ENCODE data around the gene TNIK.

TNIK gene

DNA sequence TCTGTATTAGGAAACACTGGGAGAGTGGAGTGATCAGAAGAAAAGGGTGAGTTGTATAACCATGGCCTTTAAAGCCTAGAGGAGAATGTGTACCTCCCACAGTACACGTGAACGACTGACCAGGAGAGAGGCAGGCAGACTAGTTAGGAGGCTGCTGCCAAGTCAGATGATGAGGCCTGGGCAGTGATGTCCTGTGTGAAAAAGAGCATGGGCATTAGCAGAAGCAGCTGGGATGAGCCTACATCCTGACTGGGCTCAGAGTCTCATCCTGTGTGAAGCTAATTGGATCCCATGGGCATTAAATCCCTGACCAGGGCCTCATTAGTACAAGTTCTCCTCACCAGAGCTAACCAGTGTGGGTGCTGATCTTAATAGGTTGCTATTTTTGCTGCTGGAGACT, 344.5 kb downstream of the TNIK start:
- no peak for DNase-seq

DNA sequence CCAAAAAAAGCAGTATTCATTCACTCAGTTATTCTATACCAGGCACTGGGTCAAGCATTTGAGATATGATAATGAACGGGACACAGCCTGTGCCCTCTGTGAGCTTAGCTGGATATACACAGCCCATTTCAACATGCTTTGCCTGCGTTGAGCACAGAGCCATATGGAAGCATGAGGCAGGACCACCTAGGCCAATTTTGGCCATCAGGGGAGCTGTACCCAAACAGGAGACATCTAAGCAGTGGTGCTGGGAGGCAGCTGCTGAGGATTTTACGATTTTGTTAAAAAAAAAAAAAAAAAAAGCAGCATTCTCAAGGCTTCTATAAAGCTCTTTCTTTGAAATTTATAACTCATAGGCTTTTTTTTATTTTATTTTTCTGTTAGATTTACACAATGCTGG, 346.5 kb downstream of the TNIK start:
- DNase-seq: no peak

DNA sequence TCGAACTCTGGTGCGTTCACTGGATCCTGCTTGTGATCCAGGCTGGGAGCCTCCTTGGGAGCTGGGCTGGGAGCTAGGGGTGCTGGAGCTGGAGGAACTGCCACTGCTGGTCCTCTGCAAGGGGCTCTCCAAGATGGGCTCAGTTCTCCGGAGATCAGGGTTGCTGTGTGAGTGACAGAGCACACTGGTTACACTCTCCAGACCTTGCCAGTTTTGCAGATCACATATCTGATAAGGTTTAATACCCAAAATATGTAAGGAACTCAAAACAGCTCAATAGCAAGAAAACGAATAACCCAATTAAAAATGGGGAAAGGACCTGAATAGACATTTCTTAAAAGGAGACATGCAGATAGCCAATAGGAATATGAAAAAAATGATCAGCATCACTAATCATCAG, 349.5 kb downstream of the TNIK start:
- DNase-seq: no peak

DNA sequence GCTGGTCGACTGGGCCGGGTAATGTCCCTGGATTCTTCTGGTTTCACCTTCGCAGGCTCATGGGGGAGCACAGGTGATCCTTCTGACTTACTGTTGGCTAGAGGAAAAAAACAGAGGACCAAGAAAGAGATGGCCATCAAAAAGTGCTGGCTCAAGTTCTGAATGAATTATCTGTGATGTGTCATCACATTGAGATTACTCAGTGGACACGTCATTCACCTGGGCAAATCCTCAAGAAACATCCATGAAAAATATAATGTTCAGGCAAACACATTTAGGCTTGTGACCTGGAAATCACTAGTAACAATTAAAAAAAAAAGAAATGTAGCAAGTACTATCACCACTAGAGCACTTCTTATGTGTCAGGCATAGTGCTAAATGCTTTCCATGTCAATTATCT, 352.1 kb downstream of the TNIK start:
- no peak for DNase-seq

DNA sequence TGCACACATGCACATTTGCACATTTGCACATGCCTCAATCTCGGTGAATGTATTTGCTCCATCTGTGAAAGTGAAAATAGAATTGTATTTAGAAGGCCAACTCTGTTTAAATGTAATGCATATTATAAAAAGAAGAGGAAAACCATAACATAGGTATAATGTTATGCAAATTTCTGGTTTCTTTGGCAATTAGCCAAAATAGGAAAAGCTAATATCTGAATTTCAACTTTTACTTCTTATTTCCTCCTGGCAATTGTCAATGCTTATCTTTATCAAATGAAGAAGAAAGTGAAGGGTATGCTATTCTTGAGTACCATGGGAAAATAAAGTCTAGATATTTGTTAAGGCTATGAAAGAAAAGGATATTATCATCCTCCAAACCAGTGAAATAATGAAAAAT, 357.0 kb downstream of the TNIK start:
- DNase-seq: no peak

DNA sequence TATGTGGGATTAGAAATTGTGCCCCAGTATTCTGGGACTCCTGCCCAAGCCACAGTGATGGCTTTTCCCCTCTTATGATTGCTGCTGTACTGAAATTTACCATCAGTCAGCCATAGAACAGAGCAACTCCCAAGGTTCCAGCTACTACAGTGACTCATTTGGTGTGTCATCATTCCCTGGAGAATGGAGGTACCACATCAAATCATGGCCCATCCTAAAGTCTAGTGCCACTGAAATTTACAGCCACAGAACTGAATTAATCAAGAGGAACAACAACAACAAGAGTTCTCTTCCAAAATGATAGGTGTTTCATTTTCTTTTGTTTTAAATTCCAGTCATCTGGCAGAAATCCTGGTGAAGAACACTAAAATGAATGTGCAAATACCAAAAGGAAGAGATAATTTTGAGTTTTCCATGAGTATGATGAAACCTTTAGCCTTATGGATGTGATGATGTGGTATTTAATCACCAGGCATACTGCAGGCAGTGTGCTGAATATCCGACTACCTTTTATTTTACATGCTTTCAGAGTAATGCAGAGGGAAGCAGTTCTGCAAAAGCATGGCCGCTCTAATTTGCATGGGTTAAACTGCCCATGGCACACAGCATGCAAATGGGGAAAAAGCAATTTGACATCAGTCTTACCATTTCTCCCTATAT, 358.1 kb downstream of the TNIK start:
- DNase-seq: no peak

DNA sequence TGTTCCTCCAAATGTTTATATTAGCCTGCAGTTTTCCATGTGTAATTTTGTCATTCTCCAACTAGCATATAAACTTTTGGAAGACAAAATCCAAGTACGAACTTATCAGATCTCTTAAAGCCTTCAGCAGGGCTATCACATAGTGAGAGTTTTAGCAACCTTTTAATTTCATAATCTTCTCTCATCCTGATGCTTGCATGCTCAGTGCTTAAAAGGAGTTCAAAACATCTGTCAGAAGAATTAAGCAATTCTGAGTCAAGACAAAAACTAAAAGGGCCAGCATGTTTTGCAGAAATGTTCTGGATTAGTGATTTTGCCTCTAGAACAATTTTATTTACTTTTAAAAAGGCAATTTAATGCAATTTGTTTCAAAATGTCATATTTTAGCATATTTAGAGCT, 360.3 kb downstream of the TNIK start:
- DNase-seq: no peak

DNA sequence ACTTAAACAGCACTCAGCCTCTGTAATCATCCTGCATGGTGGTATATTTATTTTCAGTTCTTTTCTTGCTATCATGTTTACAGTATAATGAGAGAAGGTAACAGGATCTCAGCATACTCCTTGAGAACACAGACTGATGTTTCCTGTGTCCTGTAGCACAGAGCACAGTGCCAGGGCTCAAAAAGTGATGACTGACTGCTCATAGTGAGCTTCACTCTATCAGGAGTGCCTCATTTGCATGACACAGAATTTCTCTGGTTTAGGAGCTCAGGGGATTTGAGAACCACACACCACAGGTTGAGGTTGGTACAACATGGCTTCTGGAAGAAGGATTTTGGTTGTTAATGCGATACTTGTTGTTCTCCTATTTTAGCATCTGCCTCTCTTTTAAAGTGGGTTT, 365.1 kb downstream of the TNIK start:
- peak; percentile 42 for DNase-seq

DNA sequence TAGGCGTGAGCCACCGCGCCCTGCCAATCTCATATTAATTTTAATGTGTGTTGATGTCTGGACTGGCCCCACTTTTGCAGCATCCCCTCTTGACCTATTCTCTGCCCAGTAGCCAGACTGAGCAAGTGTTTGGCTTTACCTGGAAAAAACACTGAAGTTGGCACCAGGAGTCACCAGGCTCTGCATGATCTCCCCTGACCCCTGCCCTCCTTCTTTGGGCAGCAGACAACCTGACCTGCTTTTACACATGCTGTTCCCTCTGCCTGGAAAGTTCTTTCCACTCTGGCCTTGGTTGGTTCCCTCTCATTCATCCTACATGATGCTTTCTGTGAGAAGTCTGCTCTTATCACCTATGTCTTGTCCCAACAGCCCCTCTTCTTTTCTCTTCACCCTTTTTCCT, 365.8 kb downstream of the TNIK start:
- no peak for DNase-seq

DNA sequence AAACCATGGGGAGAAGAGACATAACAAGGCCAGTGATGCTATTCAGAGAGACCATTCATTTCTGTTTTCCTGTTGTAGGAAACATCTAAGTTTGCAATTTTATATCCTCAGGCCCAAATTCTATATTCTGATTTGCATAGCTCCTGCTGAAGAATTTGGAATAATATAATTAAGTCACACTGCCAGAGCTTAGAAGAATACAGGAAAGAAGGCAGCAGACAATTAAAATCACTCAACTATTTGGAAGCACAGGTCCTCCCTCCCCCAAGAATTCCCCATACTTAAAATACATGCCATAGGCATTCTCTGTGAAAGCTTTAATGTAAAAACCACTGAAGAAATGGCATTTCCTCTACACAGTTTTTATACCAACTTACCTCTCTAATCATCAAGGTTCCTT, 366.7 kb downstream of the TNIK start:
- DNase-seq: no peak

DNA sequence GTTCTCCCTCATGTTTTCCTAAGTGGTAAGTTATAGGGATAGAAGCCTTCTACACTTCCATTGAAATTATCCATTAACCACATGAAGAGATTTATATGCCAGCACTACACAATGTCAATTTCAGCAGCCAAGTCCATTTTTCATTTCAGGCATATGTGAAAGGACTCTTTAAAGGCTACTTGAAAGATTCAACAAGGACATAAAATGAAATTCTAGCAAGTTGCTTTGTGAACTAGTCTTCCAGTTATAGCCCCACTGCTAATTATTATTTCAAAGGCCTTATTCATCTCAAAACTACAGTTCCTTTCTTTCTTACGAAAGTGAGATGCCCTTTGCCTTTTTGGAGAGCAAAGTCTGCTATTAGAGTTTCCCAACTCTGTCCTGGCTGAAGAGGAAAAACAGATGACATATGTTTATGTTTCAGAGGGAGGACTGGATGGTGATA, 367.7 kb downstream of the TNIK start:
- no peak for DNase-seq

DNA sequence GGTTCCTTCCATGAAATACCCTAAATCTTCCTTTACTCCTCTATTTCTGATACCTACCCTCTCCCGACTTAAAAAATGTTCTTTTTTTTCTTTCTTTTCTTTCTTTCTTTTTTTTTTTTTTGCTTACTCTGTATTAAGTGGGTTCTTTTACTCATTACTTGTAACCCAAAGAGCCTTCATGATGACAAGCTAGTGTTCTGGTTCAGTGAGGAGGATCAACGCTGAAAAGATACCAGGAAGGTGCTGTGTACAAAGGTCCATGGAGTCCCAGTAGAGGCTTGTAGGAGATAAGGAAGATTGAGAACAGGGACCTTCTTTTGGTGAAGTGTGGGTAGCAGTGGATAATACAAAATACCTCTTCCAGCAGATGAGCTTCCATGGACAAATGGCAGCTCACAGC, 369.9 kb downstream of the TNIK start:
- no peak for DNase-seq

DNA sequence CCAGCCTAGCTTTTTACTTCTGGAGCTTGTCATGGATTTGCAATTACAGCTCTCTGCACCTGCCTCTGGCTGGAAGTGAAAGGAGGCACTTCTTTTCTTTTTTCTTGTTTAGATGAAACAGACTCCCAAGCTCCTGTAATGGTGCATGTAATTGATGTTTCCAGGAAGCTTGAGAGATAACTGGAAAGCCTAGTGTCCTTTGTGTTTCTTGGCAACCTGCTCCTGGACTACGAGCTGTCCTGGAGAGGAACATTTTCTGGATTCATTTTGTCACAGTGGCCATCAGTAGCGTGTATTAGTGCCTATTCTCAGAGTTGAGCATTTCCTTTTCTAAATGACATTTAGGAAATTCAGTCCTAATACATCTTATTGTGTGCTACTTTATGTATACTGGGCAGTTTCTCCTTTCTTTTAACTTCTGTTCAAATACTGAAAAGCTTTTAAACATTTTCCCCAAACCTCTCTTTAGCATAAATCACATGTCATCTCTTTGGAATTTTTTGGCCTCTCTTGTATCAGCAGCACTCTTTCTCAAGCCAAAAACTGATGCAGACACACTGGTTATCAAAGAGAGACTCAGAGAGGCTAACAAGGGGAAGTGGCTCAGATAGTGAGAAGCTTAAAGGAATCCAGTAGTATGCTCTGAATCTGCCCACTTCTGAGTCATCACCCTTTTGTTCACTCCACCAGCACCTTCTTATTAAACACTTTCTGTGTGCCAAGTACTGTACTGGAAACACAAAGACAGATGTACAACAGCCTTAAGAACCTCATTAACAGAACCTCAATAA, 371.0 kb downstream of the TNIK start:
- peak; percentile 56 for DNase-seq

DNA sequence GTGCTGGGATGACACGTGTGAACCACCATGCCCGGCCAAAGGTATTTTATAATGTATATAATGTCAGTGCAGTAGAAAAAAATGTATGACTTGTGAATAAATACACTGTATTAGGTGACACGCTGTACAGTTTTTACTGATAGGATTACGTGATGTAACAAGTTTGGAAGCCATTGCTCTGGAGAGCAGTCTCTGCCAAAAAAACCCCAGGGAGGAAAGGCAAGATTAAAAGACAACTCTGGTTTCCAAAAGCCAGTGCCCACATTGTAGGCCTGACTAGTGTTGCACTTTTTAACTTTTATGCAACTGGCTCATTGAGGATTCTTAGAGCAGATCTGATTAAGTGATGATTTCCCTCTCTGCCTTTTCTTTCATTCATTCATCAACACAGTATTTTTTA, 371.7 kb downstream of the TNIK start:
- no peak for DNase-seq

DNA sequence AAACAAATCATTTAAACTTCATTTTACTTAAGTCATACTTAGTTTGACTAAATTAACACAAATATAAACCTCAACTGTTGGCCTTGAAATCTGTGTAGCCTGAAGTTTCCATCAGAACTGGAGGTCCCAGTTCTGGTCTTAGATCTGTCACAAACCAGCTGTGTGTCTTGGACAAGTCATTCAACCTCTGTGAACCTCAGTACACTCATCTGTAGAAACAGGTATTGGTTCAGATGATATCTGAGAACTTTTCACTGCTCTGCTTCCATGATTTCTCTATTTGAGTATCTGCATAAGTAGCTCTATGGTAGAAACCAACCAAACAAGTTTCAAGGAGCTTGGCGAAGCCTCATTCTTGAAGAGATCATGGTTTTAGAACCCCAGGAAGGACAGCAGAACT, 373.3 kb downstream of the TNIK start:
- peak; percentile 18 for DNase-seq

DNA sequence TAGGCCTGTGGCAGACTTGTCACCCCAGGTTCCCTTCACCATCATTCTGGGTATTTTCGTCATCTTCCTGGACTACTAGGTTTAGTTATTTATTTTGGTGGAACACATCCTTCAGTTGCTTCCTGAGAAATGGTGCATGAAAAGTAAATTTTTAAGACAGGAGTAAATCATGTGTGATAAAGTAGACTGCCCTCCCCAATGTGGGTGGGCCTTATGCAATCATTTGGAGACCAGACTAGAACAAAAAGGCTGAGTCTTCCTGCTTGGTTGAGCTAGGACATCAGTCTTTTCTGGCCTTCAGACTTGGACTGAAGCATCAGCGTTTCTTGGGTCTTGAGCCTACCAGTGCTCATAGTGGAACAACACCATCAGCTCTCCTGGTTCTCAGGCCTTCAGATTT, 382.9 kb downstream of the TNIK start:
- DNase-seq: no peak

DNA sequence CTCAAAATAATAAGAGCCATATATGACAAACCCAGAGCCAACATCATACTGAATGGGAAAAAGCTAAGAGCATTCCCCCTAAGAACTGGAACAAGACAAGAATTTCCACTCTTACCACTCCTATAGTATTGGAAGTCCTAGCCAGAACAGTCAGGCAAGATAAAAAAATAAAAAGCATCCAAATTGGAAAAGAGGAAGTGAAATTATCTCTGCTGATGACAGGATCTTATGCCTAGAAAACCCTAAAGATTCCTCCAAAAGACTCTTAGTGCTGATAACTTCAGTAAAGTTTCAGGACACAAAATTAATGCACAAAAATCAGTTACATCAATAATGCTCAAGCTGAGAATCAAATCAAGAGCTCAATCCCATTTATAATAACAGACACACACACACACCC, 387.8 kb downstream of the TNIK start:
- no peak for DNase-seq

DNA sequence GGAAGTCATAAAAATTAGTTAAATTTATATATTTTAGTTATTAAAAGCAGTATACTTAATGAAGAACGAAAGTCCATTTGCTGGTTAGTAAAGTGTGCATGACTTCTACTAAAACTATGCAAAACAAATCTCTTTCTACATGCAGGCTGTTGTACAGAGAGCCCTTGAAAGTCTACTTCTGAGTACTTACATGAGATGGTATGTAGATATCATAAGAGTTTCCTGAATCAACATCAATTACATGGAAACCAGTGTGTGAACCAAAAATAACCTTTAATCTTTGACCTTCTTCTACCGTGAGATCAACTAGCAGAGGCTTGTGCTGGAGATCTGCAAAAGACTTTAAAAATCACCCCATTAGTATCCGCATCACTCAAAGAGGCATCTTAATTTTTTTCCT, 391.5 kb downstream of the TNIK start:
- no peak for DNase-seq

DNA sequence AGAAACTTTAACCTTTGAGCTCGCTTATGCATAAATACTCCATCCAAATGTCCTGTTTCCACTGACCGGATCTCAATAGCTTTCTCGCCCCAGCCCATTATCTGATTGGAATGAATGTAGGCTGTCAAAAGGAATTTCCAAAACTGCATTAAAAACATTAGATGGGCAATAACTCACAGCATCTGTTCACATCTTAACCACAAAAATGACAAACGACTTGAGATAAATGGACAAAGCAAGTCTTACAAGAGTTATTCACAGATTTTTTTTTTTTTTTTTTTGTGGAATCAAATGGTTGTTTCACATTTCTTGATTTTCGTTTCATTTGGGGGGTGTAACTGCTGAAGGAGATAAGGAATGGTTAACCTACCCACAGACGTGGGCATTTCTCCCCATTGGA, 394.0 kb downstream of the TNIK start:
- DNase-seq: no peak

DNA sequence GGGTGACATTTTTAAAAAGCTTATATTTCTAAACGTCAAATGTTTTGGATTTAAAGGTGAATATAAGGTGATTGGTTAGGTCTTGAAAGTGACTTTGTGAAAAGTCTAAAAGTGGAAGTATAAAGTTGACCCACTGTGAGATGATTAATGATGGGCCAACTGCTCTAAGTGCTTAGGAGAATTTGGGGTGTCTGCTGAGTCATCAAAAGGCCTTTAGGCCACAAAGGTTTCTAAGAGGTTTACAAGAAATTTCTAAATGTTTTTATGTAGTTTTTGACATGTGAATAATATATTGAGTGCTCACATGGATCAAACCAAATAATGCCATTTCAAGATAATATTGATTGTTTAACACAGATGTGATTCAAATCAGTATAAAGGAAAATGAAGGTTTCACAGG, 394.5 kb downstream of the TNIK start:
- DNase-seq: no peak

DNA sequence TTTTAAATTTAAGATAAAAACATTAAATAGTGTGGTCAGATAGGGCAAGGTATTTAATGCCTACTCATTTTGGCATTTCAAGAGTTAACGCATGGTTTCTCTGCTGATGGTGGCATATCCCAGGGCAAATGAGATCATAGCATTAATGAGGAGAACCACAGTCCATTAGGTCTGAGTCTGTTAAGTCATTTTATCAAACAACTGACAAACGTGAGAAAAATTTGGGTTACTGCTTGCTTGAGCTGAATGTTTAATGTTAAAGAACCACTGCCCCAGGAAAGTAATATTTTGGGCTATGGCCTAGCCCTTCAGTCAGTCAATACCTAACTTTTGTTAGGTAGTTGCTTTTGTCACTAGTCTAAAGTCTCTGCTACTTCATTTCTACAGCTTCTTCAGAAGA, 395.7 kb downstream of the TNIK start:
- DNase-seq: no peak

DNA sequence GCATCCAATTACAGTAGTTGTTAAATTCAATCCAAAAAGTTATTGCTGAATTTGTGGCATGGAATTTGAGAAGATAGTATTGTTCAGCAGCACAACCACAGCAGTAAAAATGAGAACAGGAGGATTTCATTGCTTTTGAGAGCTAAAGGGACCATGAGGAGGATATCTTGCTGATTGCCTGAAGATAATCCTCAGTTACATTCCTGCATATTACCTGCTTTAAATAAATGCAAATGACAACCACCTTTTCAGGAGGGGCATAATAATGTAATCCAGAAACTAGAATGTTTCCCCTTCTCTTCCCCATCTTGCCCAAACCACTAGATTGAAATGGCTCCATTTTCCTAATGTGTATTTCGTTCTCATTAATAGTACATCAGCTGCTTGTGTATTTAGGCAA, 398.5 kb downstream of the TNIK start:
- DNase-seq: no peak

DNA sequence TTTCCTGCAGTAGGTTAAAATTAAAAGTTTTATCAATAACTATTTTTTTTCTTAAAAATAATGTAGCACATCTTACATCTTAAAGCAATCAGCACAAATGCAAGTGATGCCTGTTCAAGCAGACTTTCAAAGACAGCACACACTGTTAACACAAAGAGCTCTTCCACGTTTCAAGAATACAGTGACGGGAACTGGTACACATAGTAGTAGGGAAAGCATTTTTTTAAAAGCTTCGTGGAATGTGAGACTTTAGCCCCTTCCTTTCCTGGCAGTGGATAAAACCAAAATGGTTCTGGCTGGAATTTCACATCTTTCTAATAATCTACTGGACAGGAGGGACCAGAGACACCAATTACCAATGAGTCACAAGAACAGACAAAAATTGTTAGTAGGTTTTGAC, 400.2 kb downstream of the TNIK start:
- no peak for DNase-seq

DNA sequence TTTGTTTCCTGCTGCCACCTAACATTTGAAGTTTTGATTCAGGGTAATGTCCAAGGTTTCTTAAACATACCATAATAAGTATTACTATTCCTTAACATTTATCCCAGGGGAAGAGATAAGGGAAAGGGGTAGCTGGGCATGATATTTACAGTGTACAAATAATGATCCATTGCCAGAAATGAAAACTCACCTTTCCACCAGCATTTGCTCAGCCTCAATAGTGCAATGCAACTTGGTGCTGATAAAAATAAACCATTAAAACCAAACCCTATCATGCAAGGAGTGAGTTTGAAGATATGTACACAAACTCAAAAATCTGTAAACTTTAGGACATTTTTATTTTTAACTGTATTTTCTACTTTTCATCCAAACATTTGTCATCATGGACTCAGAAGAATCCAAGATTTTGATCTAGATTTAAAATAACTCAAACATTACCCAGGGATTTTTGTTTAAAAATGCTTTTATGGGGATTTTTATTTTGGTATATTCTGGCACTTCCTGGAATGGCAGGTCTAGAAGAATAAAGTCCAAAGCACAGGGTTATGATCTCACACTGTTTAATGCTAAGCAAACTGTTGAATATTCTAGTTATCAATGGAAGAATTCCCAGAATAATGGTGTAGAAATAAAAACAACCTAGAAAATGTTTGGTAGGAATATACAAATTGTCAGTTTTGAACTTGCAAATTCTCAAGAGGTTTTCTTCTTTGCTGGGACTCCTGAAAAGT, 401.2 kb downstream of the TNIK start:
- no peak for DNase-seq
